Neural progenitor cell (in vitro differentiated cells): ENCODE data around the gene ZNF618. TPM values are rescaled to one million over a fixed set of nuclear protein-coding genes. Genes with fewer than 3 reads are reported as not detected.

Experiments
- DNase-seq: peaks from one replicate; pipeline ENCODE4 v3.0.0-alpha.2; 2016; ENCODE audit warnings: low spot score
- H2AFZ ChIP-seq: fragments of 200-600 bp; sonication (generic); replicated peaks from 2 replicates; pipeline ENCODE4 v1.6.1; 2016; ENCODE audit warnings: antibody characterized with exemption
- H3F3A ChIP-seq: fragments of 200-600 bp; sonication (generic); 2 replicates; pipeline ENCODE4 v1.6.1; 2016; ENCODE audit warnings: antibody characterized with exemption, low read depth
- H3K27ac ChIP-seq: fragments of 200-600 bp; sonication (generic); 2 replicates; pipeline ENCODE4 v1.5.1; 2016; ENCODE audit warnings: mild to moderate bottlenecking
- H3K27me3 ChIP-seq: fragments of 200-600 bp; sonication (generic); 2 replicates; pipeline ENCODE4 v1.6.1; 2016; ENCODE audit warnings: mild to moderate bottlenecking, moderate library complexity
- H3K36me3 ChIP-seq: fragments of 200-600 bp; sonication (generic); 2 replicates; pipeline ENCODE4 v1.5.1; 2016
- H3K4me1 ChIP-seq: fragments of 200-600 bp; sonication (generic); 2 replicates; pipeline ENCODE4 v1.6.1; 2016; ENCODE audit warnings: mixed run types
- H3K4me2 ChIP-seq: fragments of 200-600 bp; sonication (generic); 2 replicates; pipeline ENCODE4 v1.6.1; 2016
- H3K4me3 ChIP-seq: fragments of 200-600 bp; sonication (generic); 2 replicates; pipeline ENCODE4 v1.5.1; 2016
- H3K79me2 ChIP-seq: fragments of 200-600 bp; sonication (generic); 2 replicates; pipeline ENCODE4 v1.6.1; 2016; ENCODE audit warnings: low read depth
- H3K9ac ChIP-seq: fragments of 200-600 bp; sonication (generic); 2 replicates; pipeline ENCODE4 v1.6.1; 2016
- H3K9me3 ChIP-seq: fragments of 200-600 bp; sonication (generic); 2 replicates; pipeline ENCODE4 v1.5.1; 2016; ENCODE audit warnings: low read depth
- H4K20me1 ChIP-seq: fragments of 200-600 bp; sonication (generic); 2 replicates; pipeline ENCODE4 v1.6.1; 2016; ENCODE audit warnings: low read depth
- H3K27ac Mint-ChIP-seq: 3 replicates; pipeline ENCODE4 v1.8.0; 2021; ENCODE audit warnings: mixed read lengths
- H3K27me3 Mint-ChIP-seq: 2 replicates; pipeline ENCODE4 v1.8.0; 2022; ENCODE audit warnings: low read depth, mild to moderate bottlenecking, inconsistent platforms, moderate library complexity, mixed read lengths; ENCODE audit not compliant: insufficient read depth
- H3K36me3 Mint-ChIP-seq: 3 replicates; pipeline ENCODE4 v1.8.0; 2021; ENCODE audit warnings: mixed read lengths
- H3K4me1 Mint-ChIP-seq: 3 replicates; pipeline ENCODE4 v1.8.0; 2021; ENCODE audit warnings: mixed read lengths
- H3K4me3 Mint-ChIP-seq: 3 replicates; pipeline ENCODE4 v1.8.0; 2021; ENCODE audit warnings: mild to moderate bottlenecking, moderate library complexity, mixed read lengths
- H3K9me3 Mint-ChIP-seq: 3 replicates; pipeline ENCODE4 v1.8.0; 2020; ENCODE audit warnings: mixed read lengths
- CTCF ChIP-seq: fragments of 200-600 bp; sonication (generic); IDR thresholded peaks from 2 replicates; pipeline ENCODE4 v1.5.1; 2017; ENCODE audit warnings: antibody characterized with exemption, mild to moderate bottlenecking
- EZH2 ChIP-seq: fragments of 200-600 bp; sonication (generic); IDR thresholded peaks from 2 replicates; pipeline ENCODE4 v1.6.1; 2017; ENCODE audit warnings: antibody characterized with exemption, mild to moderate bottlenecking, moderate library complexity
- EZH2phosphoT487 ChIP-seq: fragments of 200-600 bp; sonication (generic); IDR thresholded peaks from 2 replicates; pipeline ENCODE4 v1.6.1; 2017; ENCODE audit warnings: antibody characterized with exemption
- total RNA-seq: library from RNA; depleted of rRNA; stranded (reverse); fragments of >200 nt; gene quantifications from 2 replicates; pipeline ENCODE4 v1.2.3, GENCODE V29; 2015; ENCODE audit warnings: low replicate concordance

The ZNF618 gene
- total RNA-seq, 1 donor from 2014 or later, result 10.5 TPM

GRCh38 chr9:114057161-114057885 lies 181.2 kb downstream of the ZNF618 start:
- Histone ChIP-seq H3F3A (no peaks in the 10 kb centered on the region), H3K27me3 (no peaks in the 10 kb centered on the region), H3K9ac (no peak overlapping the region), H3K4me1 (no peaks in the 10 kb centered on the region), H3K27ac (no peak overlapping the region), H3K79me2 (no peaks in the 10 kb centered on the region), H3K4me2 (no peak overlapping the region), H3K36me3 (no peaks in the 10 kb centered on the region), H2AFZ (no peak overlapping the region), H3K4me3 (no peak overlapping the region), H4K20me1 (no peaks in the 10 kb centered on the region), H3K9me3 (no peaks in the 10 kb centered on the region)
- Mint-ChIP-seq H3K27ac (no peak overlapping the region), H3K9me3 (no peaks in the 10 kb centered on the region), H3K4me1 (peaks cover 24% of the 10 kb centered on the region), H3K4me3 (no peak overlapping the region), H3K27me3 (peaks cover 13% of the 10 kb centered on the region), H3K36me3 (peaks cover 30% of the 10 kb centered on the region)
- TF ChIP-seq EZH2phosphoT487, result no peak
- TF ChIP-seq CTCF, result no peak
- no peak for TF ChIP-seq EZH2
- DNase-seq, result no peak

- H3K4me1 ChIP-seq, result no peaks in the 10 kb centered on the region
- H3K9me3 Mint-ChIP-seq, result no peaks in the 10 kb centered on the region
- H3F3A ChIP-seq, result no peaks in the 10 kb centered on the region
- peaks cover 13% of the 10 kb centered on the region for H3K27me3 Mint-ChIP-seq
- H3K4me3 Mint-ChIP-seq, result no peak overlapping the region
- no peaks in the 10 kb centered on the region for H3K36me3 ChIP-seq
- peaks cover 24% of the 10 kb centered on the region for H3K4me1 Mint-ChIP-seq
- no peak for DNase-seq
- no peak overlapping the region for H3K9ac ChIP-seq
- H3K4me2 ChIP-seq, result no peak overlapping the region
- H2AFZ ChIP-seq, result no peak overlapping the region
- H3K27ac Mint-ChIP-seq, result no peak overlapping the region
- H3K36me3 Mint-ChIP-seq, result peaks cover 22% of the 10 kb centered on the region
- no peak overlapping the region for H3K4me3 ChIP-seq
- H3K9me3 ChIP-seq, result no peaks in the 10 kb centered on the region
- H4K20me1 ChIP-seq, result no peaks in the 10 kb centered on the region
- no peaks in the 10 kb centered on the region for H3K79me2 ChIP-seq
- H3K27me3 ChIP-seq, result no peaks in the 10 kb centered on the region
- no peak for TF ChIP-seq CTCF
- TF ChIP-seq EZH2phosphoT487, result no peak
- no peak for TF ChIP-seq EZH2
- no peak overlapping the region for H3K27ac ChIP-seq
These were observed 182.6 kb downstream of the ZNF618 start for GRCh38 chr9:114058688-114059046.

GRCh38 chr9:114059047-114059803 lies 183.1 kb downstream of the ZNF618 start:
- H3K27ac ChIP-seq, result no peak overlapping the region
- H3K27me3 ChIP-seq, result no peaks in the 10 kb centered on the region
- H3K79me2 ChIP-seq, result no peaks in the 10 kb centered on the region
- no peaks in the 10 kb centered on the region for H4K20me1 ChIP-seq
- H3K9ac ChIP-seq, result no peak overlapping the region
- H3F3A ChIP-seq, result no peaks in the 10 kb centered on the region
- H3K4me1 Mint-ChIP-seq, result peaks cover 21% of the 10 kb centered on the region
- no peak overlapping the region for H3K4me3 ChIP-seq
- no peak overlapping the region for H3K4me2 ChIP-seq
- no peak overlapping the region for H3K27ac Mint-ChIP-seq
- H3K36me3 Mint-ChIP-seq, result peaks cover 20% of the 10 kb centered on the region
- DNase-seq, result no peak
- no peaks in the 10 kb centered on the region for H3K36me3 ChIP-seq
- peaks cover 13% of the 10 kb centered on the region for H3K27me3 Mint-ChIP-seq
- no peaks in the 10 kb centered on the region for H3K9me3 ChIP-seq
- H2AFZ ChIP-seq, result no peak overlapping the region
- TF ChIP-seq CTCF (no peak), EZH2phosphoT487 (no peak), EZH2 (no peak)
- no peaks in the 10 kb centered on the region for H3K9me3 Mint-ChIP-seq
- no peaks in the 10 kb centered on the region for H3K4me1 ChIP-seq
- no peak overlapping the region for H3K4me3 Mint-ChIP-seq
